GM18502 (cell line): Measurements from ENCODE around the gene SENP5.
A peak's percentile ranks its signal among the peaks of the same experiment; 100 is the strongest.
"Not testable (repeated sequence)": the region's sequence is repeated elsewhere in the genome, so short reads cannot be mapped to it uniquely, and the experiment has no call there.

Source experiments
- ATAC-seq: cut with Tn5 transposase; IDR thresholded peaks from one replicate; pipeline ENCODE4 v1.9.1; 2021; ENCODE audit warnings: mild to moderate bottlenecking; ENCODE audit not compliant: unreplicated experiment, poor library complexity

Gene SENP5

DNA sequence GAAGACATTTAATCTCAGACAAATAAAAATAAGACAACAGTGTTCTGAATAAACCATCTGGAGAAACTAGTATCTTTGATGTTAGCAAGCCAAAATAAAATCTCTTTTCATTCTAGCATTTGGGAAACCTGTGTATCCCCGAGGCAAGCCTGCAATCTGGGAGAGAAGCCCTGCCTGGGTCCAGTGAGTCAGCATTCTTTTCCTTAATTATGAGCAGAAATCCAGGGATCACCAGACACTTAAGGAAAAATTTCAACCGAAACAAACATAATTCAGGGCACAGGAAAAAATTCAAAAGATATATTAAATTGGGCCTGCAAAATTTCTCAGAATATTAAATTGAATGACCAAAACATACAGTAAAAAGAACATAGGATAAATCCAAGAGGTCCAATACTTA is 70.4 kb downstream of the SENP5 start:
- ATAC-seq, result no peak

DNA sequence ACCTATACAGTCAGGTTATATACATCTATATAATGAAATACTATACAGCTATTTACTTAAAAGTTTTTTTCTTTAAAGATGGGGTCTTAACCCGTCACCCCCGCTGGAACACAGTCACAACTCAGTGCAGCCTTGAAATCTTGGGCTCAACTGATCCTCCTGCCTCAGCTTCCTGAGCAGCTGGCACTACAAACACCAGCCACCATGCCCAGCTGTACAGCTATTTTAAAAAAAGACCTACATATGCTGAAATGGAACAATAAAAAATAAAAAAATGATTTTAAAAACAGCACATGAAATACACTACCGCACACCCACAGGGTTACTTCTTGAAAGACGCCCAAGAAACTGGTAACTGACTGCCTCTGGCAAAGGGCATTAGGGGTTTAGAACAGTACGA is 70.9 kb downstream of the SENP5 start:
- no peak for ATAC-seq

DNA sequence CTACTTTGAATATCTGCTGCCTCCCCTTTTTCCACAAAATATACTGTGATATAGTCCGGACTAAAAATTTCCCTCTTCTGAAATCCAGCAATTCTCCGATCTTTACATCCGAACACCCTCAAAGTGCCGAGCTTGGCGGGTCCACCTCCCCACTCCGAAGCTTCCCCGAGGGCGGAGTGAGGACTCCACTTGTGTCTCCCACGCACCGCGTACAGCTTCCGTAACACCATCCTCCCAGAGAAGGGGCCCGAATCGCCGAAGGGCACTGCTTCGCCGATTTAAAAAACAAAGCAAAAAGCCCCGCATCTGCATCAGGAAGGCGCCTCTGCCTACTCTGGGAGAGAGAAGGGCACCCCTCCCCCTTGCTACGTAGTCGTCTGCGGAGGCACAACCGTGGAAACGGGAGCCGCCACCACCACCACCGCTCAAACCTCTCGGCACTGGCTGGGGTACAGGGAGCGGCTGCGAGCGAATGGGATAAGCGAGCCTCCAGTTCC is 74.1 kb downstream of the SENP5 start:
- ATAC-seq, result peak; percentile 27

DNA sequence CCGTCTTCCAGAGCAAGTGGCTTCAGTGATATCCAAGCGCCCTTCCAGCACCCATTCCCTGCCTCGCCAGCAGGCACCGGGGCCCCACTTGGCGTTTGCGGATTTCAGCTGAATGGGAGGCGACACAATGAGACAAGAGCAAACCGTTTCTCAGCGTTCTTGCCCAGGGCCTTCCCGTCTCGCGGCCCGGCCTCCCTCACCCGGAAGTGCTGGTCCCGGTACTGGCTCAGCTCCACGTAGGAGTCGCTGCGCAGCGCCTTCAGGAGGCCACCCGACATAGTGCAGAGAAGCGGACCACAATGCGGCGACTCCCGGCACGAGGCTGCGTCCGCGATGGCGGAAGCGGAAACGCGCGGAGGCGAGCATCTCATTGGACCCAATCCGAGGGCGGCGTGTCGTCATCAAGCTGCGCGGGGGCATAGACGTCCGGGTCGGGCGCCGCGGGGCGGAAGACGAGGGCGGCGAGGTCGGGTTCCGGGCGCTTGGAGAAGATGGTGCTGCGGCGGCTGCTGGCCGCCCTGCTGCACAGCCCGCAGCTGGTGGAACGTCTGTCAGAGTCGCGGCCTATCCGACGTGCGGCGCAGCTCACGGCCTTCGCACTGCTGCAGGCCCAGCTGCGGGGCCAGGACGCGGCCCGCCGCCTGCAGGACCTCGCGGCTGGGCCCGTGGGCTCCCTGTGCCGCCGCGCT is 74.7 kb downstream of the SENP5 start, which contains the start of gene NCBP2:
NCBP2 (minus strand) TSS at position 303 of the 689 bp plus-strand sequence; CDS start at position 278, 25 bp downstream.
- ATAC-seq, result peak; percentile 91

DNA sequence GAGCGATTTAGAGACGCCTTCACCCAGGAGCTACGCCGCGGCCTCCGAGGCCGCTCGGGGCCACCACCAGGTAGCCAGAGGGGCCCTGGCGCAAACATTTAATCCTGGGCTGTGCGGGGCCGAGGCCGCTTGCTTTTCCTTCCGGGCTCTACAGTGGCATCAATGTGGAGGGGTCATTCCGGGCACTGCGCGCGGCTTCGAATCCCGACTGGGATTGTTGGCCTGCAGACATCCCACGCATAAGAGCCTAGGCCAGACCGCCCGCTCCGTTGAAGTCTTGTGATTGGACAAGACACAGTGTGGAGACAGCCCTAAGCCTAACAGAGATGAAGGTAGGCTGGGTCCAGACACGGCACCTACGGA is 75.2 kb downstream of the SENP5 start:
- peak; percentile 17 for ATAC-seq

DNA sequence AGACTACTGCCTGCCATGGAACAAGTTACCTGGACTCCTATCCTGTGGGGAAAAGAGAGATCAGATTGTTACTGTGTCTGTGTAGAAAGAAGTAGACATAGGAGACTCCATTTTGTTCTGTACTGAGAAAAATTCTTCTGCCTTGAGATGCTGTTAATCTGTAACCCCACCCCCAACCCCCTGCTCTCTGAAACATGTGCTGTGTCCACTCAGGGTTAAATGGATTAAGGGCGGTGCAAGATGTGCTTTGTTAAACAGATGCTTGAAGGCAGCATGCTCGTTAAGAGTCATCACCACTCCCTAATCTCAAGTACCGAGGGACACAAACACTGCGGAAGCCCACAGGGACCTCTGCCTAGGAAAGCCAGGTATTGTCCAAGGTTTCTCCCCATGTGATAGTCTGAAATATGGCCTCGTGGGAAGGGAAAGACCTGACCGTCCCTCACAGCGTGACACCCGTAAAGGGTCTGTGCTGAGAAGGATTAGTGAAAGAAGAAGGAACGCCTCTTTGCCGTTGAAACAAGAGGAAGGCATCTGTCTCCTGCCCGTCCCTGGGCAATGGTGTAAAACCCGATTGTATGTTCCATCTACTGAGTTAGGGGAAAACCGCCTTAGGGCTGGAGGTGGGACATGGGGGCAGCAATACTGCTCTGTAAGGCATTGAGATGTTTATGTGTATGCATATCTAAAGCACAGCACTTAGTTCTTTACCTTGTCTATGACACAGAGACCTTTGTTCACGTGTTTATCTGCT is 76.5 kb downstream of the SENP5 start:
- ATAC-seq, result not testable (repeated sequence)

DNA sequence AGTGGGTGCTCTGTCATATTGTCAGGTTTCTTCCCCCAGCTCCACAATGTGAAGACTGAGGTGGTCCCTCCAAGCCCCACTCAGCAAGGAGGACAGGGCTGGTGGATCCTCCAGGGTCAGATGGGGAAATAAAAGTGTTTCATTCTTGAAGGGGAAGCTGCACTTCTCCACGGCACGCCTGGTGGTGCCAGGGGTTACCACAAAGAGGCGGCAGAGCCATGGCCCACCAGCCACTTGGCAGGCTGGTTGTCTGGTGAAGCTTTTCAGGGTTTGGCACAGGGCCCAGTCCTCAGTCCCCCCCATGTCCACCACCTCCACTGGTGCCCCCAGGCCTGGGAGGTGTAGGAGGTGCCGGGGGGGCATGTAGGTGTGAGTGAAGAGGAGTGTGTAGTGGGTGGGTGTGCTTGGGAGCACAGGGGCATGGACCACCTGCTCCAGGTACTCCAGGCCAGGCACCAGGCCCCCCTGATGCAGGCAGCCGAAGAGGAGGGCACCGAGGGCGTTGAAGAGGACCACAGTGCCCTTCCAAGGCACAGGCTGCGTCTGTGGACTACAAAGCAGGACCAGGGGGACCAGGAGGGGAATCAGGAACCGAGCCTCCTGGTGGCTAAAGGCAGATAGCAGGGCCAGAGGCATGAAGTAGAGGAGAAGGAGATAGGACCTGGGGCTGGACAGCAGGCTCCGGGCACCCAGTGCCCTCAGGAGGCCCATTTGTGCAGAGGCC is 79.6 kb downstream of the SENP5 start:
- ATAC-seq, result no peak

DNA sequence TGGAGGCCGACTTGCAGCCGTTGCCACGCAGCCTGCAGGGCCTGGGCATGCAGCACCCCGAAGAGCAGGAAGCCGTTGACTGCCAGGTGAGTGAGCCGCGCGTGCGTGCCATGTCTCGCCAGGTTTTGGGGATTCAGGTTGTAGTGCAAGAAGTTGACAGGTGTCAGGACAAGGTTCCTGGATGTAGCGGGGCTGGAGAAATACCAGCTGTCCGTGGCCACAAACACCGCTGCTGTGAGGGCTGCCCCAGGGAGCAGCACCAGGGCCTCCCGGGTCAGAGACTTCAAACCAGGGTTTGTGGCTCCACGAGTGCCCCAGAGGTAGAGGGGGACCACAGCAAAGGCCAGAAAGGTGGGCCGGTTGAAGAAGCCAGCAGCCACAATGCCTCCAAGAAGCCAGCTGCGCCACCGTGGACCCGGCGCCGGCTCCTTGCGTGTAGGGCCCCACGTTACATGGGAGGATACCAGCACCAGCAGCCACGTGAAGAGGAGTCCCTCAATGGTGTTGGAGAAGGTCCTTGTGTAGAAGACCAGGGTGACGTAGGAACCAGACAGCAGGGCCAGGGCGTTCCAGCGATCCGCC is 80.2 kb downstream of the SENP5 start:
- no peak for ATAC-seq

DNA sequence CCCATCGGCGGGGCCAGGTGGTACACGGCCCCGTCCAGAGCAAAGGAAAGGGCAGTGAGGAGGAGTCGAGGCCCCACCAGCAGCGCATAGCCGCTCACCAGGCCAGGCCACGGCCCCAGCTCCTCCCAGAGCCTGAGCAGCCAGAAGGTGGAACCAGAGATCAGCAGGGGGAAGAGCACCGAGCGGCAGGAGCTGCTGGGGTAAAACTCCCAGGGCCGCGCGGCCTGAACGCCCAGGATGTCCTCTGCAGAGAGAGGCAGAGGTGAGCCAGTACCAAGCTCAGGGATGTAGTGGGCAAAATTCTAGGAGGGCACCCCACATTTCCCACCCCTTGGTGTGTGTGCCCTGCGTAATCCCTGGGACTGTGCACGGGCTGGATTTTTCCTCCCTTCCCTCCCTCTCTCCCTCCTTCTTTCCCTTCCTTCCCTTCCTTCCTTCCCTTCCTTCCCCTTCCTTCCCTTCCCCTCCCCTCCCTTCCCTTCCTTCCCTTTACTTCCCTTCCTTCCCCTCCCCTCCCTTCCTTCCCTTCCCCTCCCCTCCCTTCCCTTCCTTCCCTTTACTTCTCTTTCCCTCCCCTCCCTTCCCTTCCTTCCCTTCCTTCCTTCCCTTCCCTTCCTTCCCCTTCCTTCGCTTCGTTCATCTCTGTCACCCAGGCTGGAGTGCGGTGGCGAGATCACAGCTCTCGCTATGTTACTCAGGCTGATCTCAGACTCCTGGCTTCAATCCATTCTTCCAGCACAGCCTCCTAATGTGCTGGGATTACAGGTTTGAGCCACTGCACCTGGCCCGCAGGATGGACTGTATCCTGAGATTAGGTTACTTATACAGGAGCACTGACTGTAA is 80.9 kb downstream of the SENP5 start:
- ATAC-seq, result no peak

DNA sequence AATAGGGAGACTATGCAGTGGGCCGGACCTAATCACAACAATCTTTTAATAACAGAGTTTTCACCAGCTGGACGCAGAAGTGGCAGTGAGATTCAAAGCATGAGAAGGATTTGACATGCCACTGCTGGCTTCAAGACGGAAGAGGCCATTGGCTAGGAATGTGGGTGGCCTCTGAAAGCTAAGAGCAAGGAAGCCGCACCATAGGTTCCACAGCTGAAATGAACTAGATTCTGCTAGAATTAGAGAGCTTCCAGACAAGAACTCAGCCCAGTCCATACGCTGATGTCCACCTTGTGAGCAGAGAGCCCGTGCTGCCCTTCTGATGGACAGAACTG is 81.5 kb downstream of the SENP5 start:
- ATAC-seq, result no peak

DNA sequence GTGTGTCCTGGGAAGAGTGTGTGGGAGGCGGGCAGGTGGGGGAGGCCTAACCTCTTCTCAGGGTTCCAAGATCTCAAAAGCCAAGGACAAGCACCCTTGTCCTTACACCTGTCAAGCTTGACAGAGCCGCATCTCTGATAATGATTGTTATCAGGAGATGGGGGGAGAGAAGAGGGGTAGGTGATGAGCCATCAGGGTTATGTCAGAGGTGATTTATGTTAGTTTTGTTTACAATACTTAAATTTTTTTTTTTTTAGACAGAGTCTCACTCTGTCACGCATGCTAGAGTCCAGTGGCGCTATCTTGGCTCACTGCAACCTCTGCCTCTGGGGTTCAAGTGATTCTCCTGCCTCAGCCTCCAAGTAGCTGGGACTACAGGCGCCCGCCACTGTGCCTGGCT is 82.0 kb downstream of the SENP5 start:
- ATAC-seq, result no peak

DNA sequence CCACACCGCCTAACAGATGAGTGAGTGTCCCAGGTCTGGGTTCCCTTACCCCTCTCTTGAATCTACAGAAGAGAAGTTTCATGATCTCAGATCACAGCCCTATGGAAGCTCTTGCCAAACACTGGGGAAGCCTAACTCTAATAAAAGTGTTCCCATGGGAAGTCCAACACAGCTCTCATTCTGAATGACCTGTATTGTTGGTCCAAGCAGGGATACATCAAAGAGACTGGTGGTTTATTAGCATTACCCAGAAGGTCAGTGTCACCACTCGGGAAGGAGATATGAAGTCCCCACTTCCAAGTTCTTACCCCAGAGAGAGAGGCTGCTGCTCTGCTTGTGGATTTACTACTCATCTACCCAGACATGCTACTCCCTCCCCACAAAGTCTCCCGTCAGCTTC is 83.7 kb downstream of the SENP5 start:
- ATAC-seq, result no peak

DNA sequence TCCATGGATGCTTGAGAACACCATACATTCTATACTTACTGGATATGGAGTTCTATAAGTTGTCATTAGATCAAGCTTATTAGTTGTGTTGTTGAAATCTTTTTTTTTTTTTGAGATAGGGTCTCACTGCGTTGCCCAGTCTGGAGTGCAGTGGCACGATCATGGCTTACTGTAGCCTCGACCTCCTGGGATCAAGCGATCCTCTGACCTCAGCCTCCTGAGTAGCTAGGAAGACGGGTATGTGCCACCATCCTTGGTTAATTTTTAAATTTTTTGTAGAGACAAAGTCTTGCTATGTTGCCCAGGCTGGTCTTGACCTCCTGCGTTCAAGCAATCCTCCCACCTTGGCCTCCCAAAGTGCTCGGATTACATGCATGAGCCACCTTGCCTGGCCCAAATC is 87.1 kb downstream of the SENP5 start:
- ATAC-seq, result no peak

DNA sequence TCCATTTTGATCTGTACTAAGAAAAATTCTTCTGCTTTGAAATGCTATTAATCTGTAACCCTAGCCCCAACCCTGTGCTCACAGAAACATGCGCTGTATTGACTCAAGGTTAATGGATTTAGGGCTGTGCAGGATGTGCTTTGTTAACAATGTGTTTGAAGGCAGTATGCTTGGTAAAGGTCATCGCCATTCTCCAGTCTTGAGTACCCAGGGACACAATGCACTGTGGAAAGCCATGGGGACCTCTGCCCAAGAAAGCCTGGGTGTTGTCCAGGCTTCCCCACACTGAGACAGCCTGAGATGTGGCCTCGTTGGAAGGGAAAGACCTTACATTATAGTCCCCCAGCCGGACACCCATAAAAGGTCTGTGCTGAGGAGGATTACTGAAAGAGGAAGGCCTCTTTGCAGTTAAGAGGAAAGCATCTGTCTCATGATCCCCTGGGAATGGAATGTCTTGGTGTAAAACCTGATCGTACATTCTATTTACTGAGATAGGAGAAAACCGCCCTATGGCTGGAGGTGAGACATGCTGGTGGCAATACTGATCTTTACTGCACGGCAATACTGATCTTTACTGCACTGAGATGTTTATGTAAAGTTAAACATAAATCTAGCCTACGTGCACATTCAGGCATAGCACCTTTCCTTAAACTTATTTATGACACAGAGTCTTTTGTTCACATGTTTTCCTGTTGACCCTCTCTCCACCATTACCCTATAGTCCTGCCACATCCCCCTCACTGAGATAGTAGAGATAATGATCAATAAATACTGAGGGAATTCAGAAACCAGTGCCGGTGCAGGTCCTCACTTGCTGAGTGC is 94.6 kb downstream of the SENP5 start:
- no peak for ATAC-seq

DNA sequence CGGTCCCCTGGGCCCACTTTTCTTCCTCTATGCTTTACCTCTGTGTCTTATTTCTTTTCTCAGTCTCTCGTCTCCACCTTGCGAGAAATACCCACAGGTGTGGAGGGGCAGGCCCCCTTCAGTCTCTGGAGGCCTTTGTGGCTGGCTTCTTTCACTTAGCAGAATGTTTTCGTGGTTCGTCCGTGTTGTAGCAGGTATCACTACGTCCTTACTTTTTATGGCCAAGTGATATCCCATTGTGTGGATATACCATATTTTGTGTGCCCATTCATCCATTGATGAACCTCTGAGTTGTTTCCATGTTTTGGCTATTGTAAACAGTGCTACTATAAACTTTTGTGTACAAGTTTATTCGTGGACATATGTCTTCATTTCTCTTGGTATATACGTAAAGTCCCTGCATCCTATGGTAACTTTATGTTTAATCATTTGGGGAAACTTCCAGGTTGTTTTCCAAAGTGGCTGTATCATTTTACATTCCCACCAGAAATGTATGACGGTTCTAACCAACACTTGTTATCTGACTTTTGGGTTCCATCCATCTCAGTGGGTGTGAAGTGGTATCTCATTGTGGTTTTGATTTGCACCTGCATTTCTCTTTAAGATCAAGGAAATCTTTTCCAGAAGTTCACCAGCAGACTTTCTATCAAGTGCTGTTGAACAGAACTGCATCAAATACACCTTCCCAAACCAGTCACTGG is 95.4 kb downstream of the SENP5 start:
- no peak for ATAC-seq

DNA sequence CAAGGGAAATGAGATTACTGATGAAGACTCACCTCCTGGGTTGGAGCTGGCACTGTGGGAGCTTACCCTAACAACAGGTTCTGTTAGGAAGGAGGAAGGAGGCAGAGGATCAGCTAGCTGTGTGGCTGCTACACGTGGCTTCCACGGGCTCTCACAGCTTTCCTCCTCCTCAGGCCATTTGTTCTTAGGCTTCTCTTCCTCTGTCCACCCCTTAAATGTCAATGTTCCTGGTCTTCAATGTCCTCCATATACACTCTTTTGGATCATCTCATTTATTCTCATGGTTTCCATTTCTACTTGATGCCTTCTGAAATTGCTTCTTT is 95.9 kb downstream of the SENP5 start:
- no peak for ATAC-seq

DNA sequence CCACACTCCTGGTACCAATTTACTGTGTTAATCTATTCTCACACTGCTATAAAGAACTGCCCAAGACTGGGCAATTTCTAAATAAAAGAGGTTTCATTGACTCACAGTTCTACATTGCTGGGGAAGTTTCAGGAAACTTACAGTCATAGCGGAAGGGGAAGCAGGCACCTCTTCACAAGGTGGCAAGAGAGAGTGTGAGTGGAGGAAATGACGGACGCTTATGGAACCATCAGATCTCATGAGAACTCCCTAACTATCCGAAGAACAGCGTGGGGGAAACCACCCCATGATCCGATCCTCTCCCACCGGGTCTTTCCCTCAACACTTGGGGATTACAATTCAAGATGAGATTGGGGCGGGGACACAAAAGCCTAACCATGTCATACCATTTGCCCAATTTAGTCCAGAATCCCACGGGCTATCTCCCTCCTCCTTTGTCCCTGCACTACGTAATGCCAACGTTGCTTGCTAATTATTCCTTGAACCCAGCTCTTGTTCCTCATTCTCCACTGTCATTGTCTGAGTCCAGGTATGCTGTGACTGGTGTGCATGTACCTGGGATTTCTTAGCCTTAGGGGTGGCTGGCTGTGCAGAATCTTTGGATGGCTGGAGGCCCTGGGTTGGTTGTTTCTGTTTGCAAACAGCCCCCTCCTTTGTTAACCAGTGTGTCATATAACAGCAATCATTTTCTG is 97.5 kb downstream of the SENP5 start:
- no peak for ATAC-seq

DNA sequence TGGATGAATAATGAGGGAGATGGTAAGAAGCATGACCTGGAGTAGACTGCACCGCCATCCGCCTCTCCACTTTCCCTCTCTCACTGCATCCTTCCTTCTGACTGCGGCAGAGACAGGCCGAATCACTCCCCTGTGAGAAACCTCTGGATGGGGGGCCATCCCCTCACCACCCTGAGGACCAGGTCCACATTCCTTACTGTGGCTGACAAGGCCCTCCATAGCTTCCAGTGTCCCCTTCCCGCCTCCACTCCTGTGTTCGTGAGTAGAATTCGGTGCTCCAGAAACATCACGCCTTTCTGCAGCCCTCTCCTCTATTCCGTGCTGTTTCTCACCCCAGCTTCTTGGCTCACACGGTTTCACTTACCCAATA is 98.1 kb downstream of the SENP5 start:
- ATAC-seq, result no peak
